Endothelial cell of umbilical vein (primary cell): ENCODE results near the gene GEMIN4.

Experiments
- EZH2 ChIP-seq: IDR thresholded peaks from 2 replicates; pipeline ENCODE4 v1.6.1; 2012; ENCODE audit warnings: borderline replicate concordance, low read depth, mild to moderate bottlenecking, moderate library complexity, low read length, inconsistent platforms; ENCODE audit not compliant: severe bottlenecking
- POLR2A ChIP-seq: IDR thresholded peaks from 2 replicates; pipeline ENCODE4 v1.6.1; 2012; ENCODE audit warnings: low read depth, mild to moderate bottlenecking, control low read depth, low read length

DNA sequence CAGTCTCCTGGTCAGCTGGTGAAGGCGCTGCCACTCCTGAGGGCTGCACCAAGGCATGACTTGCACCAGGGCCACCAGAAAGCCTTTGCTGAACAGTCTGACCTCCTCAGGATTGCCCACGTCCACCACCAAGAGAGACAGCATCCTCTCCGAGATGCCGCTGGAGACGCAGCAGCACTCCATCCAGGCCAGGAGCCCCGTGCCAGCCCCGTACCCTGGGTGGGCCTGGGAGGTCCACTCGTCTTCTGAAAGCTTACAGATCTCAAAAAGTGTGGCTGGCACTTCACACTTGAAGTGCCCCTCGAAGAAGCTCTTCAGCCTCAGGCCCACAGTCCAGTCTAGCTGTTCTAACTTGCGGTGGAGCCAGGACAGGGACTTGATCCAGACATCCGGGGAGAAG is 6.7 kb downstream of the GEMIN4 start:
- TF ChIP-seq POLR2A (no peak), EZH2 (no peak)
